Measurements from ENCODE around the gene SLX9. TPM values are rescaled to one million over a fixed set of nuclear protein-coding genes. Genes with fewer than 3 reads are reported as not detected.

Gene SLX9
- polyA plus RNA-seq, 1 donor from 2014 or later: 15.4 TPM

DNA sequence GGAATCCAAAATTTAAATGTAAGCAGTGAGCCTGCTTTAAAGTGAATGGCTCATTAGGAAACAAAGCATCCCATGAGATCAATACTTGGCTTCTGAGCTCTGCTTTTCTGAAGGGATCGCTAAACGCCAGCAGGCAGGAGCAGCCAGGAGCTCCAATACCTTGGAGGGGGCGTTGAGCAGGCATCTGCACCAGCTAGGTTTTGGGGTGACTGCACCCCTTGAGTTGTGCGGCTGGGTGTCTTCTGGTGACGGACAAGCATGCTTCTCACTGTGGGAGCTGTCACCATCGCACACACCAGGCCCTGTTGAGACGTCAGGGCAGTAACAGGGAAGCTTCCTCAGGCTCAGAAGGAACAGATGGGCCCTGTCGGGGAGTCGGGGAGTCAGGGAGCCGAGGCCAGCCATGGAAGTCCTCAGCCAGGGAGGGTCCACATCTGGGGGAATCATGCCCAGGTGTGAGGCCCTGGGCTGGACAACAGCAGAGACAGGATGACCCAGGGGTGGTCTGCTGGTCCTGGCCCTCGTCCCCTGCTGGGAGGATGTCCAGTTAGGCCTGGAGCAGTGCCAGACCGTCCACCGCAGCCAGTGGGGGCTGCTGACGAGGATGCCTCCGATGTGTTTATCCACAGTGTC lies 76.7 kb downstream of the SLX9 start (continued):
- TF ChIP-seq RAD21 (conservative IDR thresholded peaks at IDR 0.05) (no peak), SMC3 (conservative IDR thresholded peaks at IDR 0.05; ENCODE audit: poor library complexity) (no peak)

- H3K27ac ChIP-seq (ENCODE audit: low read length): no peak overlapping the region
- H3K9me3 ChIP-seq (ENCODE audit: low read length): no peaks in the 10 kb centered on the region
- H3K4me3 ChIP-seq (ENCODE audit: low read length): no peak overlapping the region
- no peaks in the 10 kb centered on the region for H4K20me1 ChIP-seq (ENCODE audit: insufficient read depth)
- H3K9me2 ChIP-seq (ENCODE audit: insufficient read depth, low read length): no peaks in the 10 kb centered on the region
- no peaks in the 10 kb centered on the region for H3F3A ChIP-seq (ENCODE audit: insufficient read depth, low read length, poor library complexity, severe bottlenecking)
- peaks cover 13% of the 10 kb centered on the region for H3K27me3 ChIP-seq (ENCODE audit: insufficient read depth, low read depth, low read length)
- no peak overlapping the region for H3K4me2 ChIP-seq (ENCODE audit: low read length)
- no peaks in the 10 kb centered on the region for H3K79me2 ChIP-seq (replicated peaks; ENCODE audit: insufficient read depth, low read length)
- TF ChIP-seq TAF1 (IDR thresholded peaks at IDR 0.05; ENCODE audit: low read depth) (no peak), SMC3 (conservative IDR thresholded peaks at IDR 0.05; ENCODE audit: poor library complexity) (no peak), EP300 (conservative IDR thresholded peaks at IDR 0.05; ENCODE audit: poor library complexity, severe bottlenecking) (no peak), RAD21 (conservative IDR thresholded peaks at IDR 0.05) (no peak), MXI1 (conservative IDR thresholded peaks at IDR 0.05; ENCODE audit: poor library complexity, severe bottlenecking) (no peak)
- TF ChIP-seq, protein P1, sequence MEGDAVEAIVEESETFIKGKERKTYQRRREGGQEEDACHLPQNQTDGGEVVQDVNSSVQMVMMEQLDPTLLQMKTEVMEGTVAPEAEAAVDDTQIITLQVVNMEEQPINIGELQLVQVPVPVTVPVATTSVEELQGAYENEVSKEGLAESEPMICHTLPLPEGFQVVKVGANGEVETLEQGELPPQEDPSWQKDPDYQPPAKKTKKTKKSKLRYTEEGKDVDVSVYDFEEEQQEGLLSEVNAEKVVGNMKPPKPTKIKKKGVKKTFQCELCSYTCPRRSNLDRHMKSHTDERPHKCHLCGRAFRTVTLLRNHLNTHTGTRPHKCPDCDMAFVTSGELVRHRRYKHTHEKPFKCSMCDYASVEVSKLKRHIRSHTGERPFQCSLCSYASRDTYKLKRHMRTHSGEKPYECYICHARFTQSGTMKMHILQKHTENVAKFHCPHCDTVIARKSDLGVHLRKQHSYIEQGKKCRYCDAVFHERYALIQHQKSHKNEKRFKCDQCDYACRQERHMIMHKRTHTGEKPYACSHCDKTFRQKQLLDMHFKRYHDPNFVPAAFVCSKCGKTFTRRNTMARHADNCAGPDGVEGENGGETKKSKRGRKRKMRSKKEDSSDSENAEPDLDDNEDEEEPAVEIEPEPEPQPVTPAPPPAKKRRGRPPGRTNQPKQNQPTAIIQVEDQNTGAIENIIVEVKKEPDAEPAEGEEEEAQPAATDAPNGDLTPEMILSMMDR (IDR thresholded peaks at IDR 0.05; ENCODE audit: poor library complexity, severe bottlenecking): no peak
- H3K36me3 ChIP-seq (ENCODE audit: insufficient read depth, low read length): no peaks in the 10 kb centered on the region
- no peak overlapping the region for H2AFZ ChIP-seq (ENCODE audit: low read depth, low read length)
- H3K9ac ChIP-seq (ENCODE audit: low read length): no peak overlapping the region
These were observed 77.5 kb downstream of the SLX9 start for GRCh38 chr21:45017039-45017960.

DNA sequence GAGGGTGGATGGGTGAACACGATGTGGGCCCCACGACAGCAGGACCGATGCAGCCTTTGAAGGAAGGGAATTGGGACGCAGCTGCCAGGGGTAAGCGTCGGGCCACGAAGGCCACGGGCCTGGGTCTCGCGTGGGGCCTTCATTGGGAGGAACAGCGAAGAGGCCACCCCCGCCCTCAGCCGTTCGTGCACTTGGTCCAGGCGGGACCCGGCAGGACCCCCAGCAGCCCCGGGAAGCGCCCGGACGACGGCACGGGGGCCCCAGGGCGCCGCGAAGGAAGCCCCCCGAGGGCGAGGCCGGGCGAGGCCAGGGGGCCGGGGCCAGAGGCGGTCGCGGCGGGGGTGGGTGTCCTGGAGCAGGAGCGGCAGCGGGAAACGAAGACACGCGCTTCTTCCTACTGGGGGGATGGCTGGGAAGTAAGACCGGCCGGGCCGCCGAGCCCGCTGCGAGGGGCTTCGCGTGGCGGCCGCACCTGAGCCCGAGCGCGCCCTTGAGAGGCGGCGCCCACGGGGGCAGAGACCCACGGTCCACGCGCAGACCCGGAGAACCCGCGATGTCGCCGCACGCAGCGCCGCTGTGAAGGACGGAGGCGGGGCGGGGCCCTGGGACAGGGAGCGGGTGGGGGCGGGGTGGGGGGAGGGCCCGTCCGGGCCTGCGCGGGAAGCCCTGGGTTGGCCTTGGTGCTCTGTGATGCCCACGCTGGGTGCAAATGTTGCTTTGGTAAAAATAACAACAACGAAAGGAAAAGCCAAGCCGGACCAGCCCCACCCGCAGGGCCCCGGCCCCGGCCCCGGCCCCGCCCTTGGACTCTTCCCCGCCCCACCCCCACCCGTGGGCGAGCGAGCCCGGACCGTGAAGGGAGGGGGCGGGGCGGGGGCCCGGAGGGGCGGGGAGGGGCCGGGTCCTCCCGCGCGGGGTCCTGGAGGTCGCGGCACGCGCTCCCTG lies 78.6 kb downstream of the SLX9 start:
- no peaks in the 10 kb centered on the region for H3K9me3 ChIP-seq (ENCODE audit: low read length)
- no peak overlapping the region for H3K27ac ChIP-seq (ENCODE audit: low read length)
- H3K79me2 ChIP-seq (replicated peaks; ENCODE audit: insufficient read depth, low read length): no peaks in the 10 kb centered on the region
- H4K20me1 ChIP-seq (ENCODE audit: insufficient read depth): no peaks in the 10 kb centered on the region
- TF ChIP-seq POLR2AphosphoS5 (IDR thresholded peaks at IDR 0.05): no peak
- TF ChIP-seq, protein P1 (IDR thresholded peaks at IDR 0.05; ENCODE audit: poor library complexity, severe bottlenecking): no peak
- H3F3A ChIP-seq (ENCODE audit: insufficient read depth, low read length, poor library complexity, severe bottlenecking): no peaks in the 10 kb centered on the region
- H3K4me3 ChIP-seq (ENCODE audit: low read length): no peak overlapping the region
- no peak overlapping the region for H3K4me2 ChIP-seq (ENCODE audit: low read length)
- no peak overlapping the region for H2AFZ ChIP-seq (ENCODE audit: low read depth, low read length)
- no peak overlapping the region for H3K9ac ChIP-seq (ENCODE audit: low read length)
- no peaks in the 10 kb centered on the region for H3K9me2 ChIP-seq (ENCODE audit: insufficient read depth, low read length)
- H3K27me3 ChIP-seq (ENCODE audit: insufficient read depth, low read depth, low read length): peaks cover 13% of the 10 kb centered on the region
- H3K36me3 ChIP-seq (ENCODE audit: insufficient read depth, low read length): no peaks in the 10 kb centered on the region
